Medulla oblongata (tissue), 1 donor: ENCODE results near the gene SCNN1A.

ENCODE experiments used
- DNase-seq: peaks from one replicate; pipeline ENCODE4 v3.0.0-alpha.2; 2015; ENCODE audit errors: extremely low spot score

The SCNN1A gene

DNA sequence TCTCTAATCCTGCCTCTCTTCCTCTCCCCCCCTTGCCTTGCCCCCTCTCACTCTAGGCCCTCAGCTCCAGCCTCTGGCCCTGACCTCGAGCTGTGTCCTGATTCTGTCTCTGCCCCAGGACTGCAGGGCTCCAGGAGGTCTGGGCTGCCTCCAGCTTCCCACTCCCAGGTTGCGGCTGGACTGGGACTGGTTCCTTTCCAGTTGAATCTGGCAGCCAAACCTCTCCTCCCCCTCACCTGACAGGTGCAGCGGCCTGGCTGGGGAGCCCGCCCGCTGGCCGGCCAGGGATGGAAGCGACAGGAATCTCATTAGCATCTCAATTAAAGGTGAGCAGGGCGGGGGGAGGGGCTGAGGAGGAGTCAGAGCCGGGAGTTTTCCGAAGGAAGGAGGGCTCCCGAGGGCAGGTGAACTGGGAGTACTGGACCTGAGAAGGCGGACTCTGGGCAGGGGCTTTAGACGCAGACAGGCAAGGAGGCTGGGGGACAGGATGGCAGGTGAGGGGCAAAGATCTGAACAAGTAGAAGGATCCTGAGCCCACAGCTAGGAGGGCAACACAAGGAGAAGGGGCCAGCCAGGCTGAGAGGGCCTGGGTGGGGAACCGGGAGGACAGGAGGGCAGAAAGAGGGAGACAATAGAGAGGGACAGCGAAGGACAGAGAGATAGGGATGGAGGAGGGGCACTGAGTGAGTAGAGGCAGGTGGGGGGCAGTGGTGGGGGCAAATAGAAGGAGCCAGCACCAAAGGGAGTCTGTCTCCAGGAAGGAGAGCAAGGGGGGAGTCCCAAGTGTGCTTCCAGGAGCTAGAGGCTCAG, at the start of gene SCNN1A:
Gene SCNN1A, minus strand, starts transcription at position 295 of the 810 bp plus-strand sequence. CDS start 780 bp downstream, outside the sequence.
- no peak for DNase-seq

DNA sequence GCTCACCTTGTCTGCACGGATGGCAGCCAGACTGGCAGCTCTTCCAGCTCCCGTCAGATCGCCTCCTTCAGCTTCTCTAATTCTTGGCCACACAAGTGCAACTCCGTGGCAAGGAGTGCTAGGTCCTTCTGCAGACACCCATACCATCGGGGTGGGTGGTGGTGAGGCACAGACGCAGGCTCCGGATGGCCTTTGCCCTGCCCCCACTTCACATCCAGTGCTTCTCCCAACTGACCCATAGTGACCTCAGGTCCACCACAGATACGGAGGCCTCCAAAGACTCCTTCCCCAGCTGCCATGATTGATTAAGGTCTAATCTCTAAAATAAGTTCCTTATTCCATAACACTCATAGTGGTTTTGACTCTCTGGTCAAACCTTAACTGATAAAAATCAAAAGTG, 49.5 kb upstream of the SCNN1A start:
- DNase-seq = no peak

GRCh38 chr12:6424008-6424347, 48.6 kb upstream of the SCNN1A start:
- no peak for DNase-seq

GRCh38 chr12:6423267-6424007, 48.1 kb upstream of the SCNN1A start:
- DNase-seq = peak; percentile 97

- no peak for DNase-seq
Measured at GRCh38 chr12:6420364-6420763, 45.0 kb upstream of the SCNN1A start.

GRCh38 chr12:6418796-6419195, 43.4 kb upstream of the SCNN1A start:
- DNase-seq = no peak

DNA sequence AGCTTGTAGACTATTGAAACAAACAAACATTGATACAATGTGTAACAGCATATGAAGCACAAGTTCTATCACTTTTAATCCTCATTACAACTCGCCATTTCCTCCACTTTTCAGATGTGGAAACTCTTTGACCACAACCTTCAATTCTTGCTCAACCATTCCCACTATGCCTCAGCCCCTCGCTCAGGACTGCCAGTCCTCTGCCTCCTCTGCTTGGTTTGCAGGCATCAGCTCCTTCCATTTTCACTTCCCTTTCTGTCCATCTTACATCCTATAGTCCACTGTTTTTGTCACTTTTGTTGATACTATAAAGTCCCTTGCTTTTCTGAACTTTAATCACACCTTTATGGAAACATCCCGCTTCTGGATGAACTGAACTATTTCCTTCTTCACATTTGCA, 41.2 kb upstream of the SCNN1A start:
- DNase-seq = peak; percentile 72

- no peak for DNase-seq
Measured at GRCh38 chr12:6407236-6407954, 32.0 kb upstream of the SCNN1A start.

DNA sequence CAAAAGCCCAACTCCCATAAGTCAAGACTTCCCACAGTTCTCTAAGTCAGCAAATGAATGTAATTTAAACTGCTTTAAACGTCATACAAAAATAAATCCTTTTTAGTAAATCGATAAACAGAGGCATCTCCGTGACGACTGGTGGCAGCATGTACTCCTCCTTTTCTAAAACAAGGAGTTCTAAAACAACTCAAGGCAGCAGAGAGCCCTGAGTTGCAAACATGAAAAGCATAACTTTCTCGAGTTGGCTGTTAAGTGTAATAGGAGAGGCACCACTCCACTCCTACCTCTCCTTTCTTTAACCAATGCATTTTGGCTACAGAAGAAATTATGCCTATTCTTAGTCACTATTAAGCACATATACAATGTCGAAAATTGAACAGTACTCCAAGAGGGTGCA, 30.6 kb upstream of the SCNN1A start:
- DNase-seq = no peak

- DNase-seq = no peak
Measured at GRCh38 chr12:6404390-6404789, 29.0 kb upstream of the SCNN1A start.

DNA sequence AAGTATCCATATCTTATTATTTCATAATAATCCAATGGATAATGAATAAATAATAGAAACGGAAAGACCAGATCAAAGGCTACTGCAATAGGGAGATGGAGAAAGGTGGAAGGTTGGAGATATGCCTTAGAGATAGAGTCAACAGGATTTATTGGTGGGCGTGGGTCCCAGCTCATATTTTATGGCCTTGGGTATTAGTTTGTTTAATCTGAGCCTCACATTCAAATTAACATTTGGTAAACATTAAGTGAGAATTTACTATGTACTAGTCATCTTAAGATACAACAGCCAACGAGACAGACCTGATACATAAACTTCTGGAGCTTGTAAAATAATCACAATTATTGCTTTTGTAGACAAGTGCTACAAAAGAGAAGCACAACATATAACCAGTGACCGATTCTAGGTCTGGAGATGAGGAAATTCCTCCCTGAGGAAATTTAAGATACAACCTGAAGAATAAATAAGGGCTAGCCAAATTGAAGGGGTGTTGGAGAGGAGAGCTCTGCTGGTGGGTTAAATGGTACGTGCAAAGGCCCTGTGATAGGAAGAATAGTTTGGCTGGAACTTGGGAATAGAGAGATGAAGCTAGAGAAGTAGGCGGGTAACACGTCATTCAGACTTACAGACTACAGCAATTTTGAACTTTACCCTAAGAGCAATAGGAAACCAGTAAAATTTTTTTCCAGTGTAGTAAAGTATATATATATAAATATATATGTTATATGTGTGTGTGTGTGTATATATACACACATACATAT, 24.7 kb upstream of the SCNN1A start:
- no peak for DNase-seq

DNA sequence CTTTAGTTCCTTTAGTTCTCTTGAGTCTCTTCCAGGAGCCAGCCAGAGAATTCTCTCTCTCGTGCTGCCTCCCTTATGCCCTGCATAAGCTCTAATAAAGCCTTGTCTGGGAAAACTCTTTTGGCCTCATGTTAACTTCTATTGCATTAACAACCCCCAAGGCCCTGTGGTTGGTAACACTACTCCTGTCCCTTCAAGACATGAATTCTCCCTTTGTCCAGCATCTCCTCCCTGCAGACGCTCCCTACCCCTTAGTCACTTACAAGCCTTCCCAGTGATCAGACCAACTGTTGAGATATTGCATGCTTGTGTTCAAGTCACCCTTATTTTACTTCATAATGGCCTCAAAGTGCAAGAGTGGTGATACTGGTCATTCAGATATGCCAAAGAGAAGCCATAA, 20.7 kb upstream of the SCNN1A start:
- no peak for DNase-seq

GRCh38 chr12:6394398-6394797, 19.0 kb upstream of the SCNN1A start:
- peak; percentile 50 for DNase-seq

DNA sequence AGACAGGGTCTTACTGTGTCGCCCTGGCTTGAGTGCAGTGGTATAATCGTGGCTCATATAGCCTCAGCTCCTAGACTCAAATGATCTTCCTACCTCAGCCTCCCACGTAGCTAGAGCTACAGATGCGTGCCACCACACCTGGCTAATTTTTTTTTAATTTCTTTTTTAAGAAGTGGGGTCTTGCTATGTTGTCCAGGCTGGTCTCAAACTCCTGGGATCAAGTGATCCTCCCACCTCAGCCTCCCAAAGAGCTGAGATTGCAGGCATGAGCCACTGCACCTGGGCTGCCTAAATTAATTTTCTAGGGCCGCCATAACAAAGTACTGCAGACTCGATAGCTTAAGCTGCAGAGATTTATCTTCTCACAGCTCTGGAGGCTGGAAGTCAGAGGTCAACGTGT, 17.7 kb upstream of the SCNN1A start:
- DNase-seq = no peak

DNA sequence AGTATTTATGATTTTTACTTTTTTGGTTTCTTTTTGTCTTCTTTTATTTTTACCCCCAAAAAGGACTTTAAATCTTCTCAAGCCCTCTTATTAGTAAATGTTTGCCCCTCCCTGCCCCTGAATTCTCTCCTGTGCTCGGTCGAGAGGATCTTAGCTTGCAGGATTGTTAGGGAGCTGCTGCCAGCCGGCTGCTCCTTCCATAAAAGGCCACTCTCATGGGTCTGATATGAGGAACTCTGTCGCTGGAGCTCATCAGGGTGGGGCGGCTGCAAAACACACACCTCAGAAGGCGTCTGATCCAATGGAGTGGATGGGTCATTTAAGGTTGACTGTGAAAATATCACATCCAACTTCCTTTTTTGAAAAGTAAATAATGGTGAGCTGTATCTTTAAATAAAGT, 17.1 kb upstream of the SCNN1A start:
- DNase-seq = no peak

DNA sequence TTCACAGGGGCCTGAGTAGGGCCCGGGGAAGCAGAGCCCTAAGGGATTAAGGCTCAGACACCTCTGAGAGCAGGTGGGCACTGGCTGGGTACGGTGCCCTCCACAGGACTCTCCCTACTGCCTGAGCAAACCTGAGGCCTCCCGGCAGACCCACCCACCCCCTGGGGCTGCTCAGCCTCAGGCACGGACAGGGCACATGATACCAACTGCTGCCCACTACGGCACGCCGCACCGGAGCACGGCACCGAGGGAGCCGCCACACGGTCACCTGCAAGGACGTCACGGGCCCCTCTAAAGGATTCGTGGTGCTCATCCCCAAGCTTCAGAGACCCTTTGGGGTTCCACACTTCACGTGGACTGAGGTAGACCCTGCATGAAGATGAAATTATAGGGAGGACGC, 15.7 kb upstream of the SCNN1A start:
- no peak for DNase-seq

DNA sequence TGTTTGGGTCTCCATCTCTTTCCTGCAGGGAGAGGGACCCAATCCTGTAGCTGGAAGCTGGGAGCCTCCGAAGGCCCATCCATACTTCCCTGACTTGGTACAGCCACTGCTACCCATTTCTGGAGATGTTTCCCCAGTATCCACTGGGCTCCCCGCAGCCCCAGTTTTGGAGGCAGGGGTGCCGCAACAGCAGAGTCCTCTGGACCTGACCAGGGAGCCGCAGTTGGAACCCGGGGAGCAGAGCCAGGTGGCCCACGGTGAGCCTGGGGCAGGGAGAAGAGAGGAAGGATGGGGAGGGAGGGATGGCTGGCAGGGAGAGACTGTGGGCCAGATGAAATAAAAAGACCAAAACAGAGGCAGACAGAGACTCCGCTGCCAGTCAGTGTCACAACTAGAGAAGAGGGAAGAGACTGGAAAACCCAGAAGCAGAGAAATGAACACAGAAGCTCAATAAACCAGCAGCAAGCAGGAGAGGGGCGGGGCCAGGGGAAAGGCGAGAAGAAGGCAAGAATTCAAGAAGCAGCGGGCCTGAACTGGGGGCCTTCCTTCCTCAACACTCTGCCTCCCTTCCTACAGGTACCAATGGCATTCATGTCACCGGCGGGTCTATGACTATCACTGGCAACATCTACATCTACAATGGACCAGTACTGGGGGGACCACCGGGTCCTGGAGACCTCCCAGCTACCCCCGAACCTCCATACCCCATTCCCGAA, 14.9 kb upstream of the SCNN1A start:
- DNase-seq = no peak

DNA sequence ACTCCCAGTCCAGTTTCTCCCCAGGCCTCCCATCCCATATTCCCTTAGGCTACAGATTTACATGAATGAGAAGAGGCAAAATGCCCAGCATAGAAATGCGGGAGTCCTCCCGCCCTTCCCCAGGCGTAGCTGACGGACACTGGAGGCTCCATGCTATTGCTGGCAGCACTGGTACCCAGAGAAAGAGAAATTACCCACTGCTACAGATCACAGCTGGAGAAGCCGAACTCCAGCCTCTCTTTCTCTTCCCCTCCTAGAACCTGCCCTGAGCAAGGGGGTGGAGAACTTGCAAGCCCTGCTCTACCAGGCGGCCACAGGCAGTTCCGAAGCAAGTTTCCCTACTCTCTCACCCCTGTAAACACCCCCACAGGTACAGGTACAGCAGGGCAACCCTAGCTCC, 12.2 kb upstream of the SCNN1A start:
- no peak for DNase-seq

GRCh38 chr12:6386491-6386890, 11.1 kb upstream of the SCNN1A start:
- no peak for DNase-seq

- DNase-seq = no peak
Measured at GRCh38 chr12:6386038-6386437, 10.7 kb upstream of the SCNN1A start.
